DND-41 (cell line): Measurements from ENCODE around the gene DNAJC30.

Experiments
- CTCF ChIP-seq: IDR thresholded peaks from 2 replicates; pipeline ENCODE4 v1.5.1; 2012; ENCODE audit warnings: borderline replicate concordance, low read length, moderate library complexity, mild to moderate bottlenecking; ENCODE audit not compliant: poor library complexity, severe bottlenecking; ENCODE audit errors: extremely low read depth
- EZH2 ChIP-seq: IDR thresholded peaks from 3 replicates; pipeline ENCODE4 v1.6.1; 2012; ENCODE audit warnings: borderline replicate concordance, low read depth, mild to moderate bottlenecking, moderate library complexity, low read length, inconsistent platforms; ENCODE audit not compliant: severe bottlenecking

DNA sequence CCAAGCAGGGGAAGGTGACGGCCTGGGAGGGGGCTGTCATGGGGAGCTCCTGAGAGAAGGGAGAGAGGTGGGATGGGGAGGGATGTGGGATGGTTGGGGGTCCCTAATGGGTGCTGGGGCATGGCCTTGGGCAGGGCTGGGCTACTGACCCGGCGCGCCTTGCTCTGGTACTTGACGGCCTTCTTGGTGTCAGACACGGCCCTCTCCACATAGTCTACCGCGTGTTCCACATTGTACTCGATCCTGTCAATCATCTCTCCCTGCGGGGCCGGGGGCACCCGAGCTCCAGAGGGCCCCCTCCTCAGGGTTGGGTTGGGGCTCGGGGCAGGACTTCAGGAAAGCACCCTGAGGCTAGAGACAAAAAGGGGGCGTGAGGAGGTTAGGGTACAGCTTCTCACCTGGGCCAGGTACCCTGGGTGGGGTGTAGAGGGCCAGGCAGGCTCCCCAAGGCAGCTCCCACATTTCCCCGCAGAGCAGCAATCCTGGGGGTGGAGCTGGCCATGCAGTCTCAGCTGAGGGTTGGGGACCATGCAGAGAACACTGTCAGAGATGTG is 17.4 kb upstream of the DNAJC30 start:
- TF ChIP-seq CTCF (no peak), EZH2 (no peak)
